Measurements from ENCODE around the gene NAB1. TPM values are rescaled to one million over a fixed set of nuclear protein-coding genes. Genes with fewer than 3 reads are reported as not detected.
A peak's percentile ranks its signal among the peaks of the same experiment; 100 is the strongest.

NAB1 gene
- total and polyA plus RNA-seq, 8 donors, result 7.2 to 23.4 (median 10.5) TPM

DNA sequence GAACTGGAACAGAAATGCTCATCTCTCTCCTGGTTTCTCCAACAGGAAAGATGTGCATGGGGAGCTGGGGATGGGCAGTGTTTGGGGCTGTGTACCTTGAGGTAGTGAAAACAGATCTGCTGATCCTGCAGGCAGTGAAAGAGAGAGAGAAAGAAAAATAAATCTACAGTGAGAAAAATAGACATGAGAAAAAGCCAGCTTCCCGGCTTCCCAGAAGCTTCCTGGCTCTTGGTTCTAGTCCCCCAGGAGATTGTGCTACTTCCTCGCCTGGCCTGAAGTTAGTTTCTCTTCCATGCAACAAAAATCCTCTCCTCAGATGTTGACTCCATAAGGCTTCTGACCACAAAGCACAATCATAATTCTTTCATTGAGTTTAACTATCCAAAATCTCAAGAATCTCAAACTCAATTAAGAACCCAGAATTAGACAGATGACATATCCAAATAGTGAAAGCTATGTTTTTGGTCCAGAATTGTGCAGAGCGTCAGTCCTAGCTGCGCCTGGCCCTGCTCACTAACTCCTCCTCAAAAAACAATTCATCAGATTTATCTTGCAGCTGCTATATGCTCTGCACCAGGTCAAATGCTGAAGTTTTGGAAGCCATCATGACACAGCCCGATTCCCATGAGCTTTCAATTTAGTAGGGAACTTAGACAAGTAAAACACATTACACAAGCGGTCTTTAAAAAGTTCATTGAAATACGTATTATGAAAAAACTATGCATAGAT is 20.1 kb upstream of the NAB1 start:
- FAIRE-seq, result no peak
- Histone ChIP-seq H3K27me3 (no peaks in the 10 kb centered on the region), H3K27ac (no peak overlapping the region), H3K9me3 (no peaks in the 10 kb centered on the region), H3K4me1 (no peaks in the 10 kb centered on the region), H3K4me3 (no peak overlapping the region), H3K36me3 (no peaks in the 10 kb centered on the region)
- ATAC-seq, result peak in 1 of 4 donors; percentile 11
- WGBS, 2 donors, result 89 to 90% methylated on average over 7 of the region's 7 CpGs
- intact Hi-C loops (cut with DNase I), result no loop called here
- no peak for DNase-seq
- TF ChIP-seq, protein P1, sequence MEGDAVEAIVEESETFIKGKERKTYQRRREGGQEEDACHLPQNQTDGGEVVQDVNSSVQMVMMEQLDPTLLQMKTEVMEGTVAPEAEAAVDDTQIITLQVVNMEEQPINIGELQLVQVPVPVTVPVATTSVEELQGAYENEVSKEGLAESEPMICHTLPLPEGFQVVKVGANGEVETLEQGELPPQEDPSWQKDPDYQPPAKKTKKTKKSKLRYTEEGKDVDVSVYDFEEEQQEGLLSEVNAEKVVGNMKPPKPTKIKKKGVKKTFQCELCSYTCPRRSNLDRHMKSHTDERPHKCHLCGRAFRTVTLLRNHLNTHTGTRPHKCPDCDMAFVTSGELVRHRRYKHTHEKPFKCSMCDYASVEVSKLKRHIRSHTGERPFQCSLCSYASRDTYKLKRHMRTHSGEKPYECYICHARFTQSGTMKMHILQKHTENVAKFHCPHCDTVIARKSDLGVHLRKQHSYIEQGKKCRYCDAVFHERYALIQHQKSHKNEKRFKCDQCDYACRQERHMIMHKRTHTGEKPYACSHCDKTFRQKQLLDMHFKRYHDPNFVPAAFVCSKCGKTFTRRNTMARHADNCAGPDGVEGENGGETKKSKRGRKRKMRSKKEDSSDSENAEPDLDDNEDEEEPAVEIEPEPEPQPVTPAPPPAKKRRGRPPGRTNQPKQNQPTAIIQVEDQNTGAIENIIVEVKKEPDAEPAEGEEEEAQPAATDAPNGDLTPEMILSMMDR (IDR thresholded peaks at IDR 0.05), result no peak

DNA sequence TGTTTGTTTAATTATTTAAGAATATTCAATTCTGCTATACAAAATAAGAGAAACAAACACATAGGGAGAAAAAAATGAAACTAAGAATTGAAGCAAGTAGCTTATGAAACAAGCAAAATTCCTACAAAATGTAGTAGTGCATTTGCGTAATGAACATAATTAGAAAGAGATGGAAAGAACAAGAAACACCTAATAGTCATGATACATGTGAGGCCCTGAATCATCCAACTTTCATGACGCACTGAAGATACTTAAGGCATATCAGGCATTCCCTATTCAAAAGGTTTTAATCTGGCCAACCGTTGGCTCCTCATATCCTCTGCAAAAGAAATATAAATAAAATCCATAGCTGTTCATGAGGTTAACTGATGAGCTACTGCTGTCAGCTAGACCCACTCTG is 14.5 kb upstream of the NAB1 start:
- Histone ChIP-seq H3K4me1 (no peaks in the 10 kb centered on the region), H3K27ac (no peak overlapping the region), H3K4me3 (no peak overlapping the region), H3K27me3 (no peaks in the 10 kb centered on the region), H3K36me3 (no peaks in the 10 kb centered on the region), H3K9me3 (no peaks in the 10 kb centered on the region)
- intact Hi-C loops (cut with DNase I), result no loop called here
- FAIRE-seq (no peak), ATAC-seq (no peak), DNase-seq (no peak)
- TF ChIP-seq, protein P1 (IDR thresholded peaks at IDR 0.05), result no peak
- 91 to 95% methylated on average over 3 of the region's 3 CpGs for WGBS, 2 donors

DNA sequence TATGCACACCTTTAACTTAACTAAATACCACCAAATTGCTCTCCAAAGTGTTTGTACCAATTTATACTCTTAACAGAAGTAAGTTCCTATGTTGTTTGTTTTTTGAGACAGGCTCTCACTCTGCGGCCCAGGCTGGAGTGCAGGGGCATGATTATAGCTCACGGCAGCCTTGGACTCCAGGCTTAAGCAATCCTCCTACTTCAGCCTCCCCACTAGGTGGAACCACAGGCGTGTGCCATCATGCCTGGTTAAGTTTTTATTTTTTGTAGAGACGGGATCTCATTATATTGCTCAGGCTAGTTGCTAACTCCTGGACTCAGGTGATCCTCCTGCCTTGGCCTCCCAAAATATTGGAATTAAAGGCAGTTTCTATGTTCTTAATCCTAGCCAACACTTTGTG is 13.1 kb upstream of the NAB1 start:
- intact Hi-C loops (cut with DNase I), result no loop called here
- H3K4me3 ChIP-seq, result no peak overlapping the region
- no peaks in the 10 kb centered on the region for H3K36me3 ChIP-seq
- FAIRE-seq, result no peak
- H3K27me3 ChIP-seq, result no peaks in the 10 kb centered on the region
- 96 to 97% methylated on average over 4 of the region's 4 CpGs for WGBS, 2 donors
- no peak for DNase-seq
- H3K27ac ChIP-seq, result no peak overlapping the region
- H3K4me1 ChIP-seq, result no peaks in the 10 kb centered on the region
- ATAC-seq, result no peak
- TF ChIP-seq, protein P1 (IDR thresholded peaks at IDR 0.05), result no peak
- H3K9me3 ChIP-seq, result no peaks in the 10 kb centered on the region

DNA sequence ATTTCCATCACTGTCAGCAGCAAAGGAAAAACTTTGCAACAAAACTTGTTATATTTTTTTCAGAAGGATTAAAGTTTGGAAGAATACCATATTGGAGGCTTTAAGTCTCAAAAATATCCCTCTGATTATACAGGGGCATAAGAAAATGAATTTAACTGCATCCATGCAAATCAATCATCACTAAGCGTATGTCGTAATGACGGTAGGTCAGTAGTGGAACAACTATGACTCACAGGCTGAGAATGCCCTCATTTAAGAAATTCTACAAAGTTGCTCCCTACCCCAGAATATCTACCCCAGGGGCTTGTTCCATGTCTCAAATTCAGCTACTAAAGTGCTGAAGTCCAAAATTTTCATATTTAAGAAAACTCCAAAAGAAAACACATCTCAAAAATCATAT is 12.5 kb upstream of the NAB1 start:
- no peak overlapping the region for H3K27ac ChIP-seq
- WGBS, 2 donors, result 75 to 78% methylated on average over 3 of the region's 3 CpGs
- no peak for FAIRE-seq

DNA sequence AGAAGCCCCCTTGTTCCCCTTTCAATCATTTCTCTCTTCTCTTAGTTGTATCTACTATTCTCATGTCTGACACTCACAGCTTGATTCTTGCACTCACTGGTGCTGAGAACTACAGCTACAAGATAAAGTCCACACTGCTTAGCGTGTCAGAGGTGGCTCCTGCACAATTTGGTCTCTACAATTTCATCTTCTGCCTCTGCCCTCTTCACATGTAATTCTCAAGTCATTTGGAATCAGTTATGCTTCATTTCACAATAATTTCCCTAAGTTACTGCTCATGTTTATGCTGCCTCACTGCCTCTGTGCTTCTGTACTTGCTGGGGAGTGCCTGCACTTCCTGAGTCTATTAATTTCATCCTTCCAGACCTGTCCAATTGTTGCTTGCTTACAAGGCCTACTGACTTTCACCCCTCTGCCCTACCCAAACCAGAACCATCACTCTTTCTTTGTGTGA is 11.6 kb upstream of the NAB1 start:
- DNase-seq, result no peak
- Histone ChIP-seq H3K27me3 (no peaks in the 10 kb centered on the region), H3K9me3 (no peaks in the 10 kb centered on the region), H3K4me3 (no peak overlapping the region), H3K36me3 (no peaks in the 10 kb centered on the region), H3K27ac (no peak overlapping the region), H3K4me1 (no peaks in the 10 kb centered on the region)
- 77 to 78% methylated on average over 1 of the region's 1 CpG for WGBS, 2 donors
- no peak for FAIRE-seq
- peak in 3 of 4 donors; percentile 39 to 77 (median 68) for ATAC-seq
- intact Hi-C loops (cut with DNase I), result no loop called here
- TF ChIP-seq, protein P1 (IDR thresholded peaks at IDR 0.05), result no peak

More for the DNA sequence above, 12.5 kb upstream of the NAB1 start:
- Histone ChIP-seq H3K36me3 (no peaks in the 10 kb centered on the region), H3K4me3 (no peak overlapping the region), H3K4me1 (no peaks in the 10 kb centered on the region), H3K27me3 (no peaks in the 10 kb centered on the region), H3K9me3 (no peaks in the 10 kb centered on the region)
- ATAC-seq (peak in 3 of 4 donors; percentile 27 to 71 (median 46)), DNase-seq (no peak)
- TF ChIP-seq, protein P1 (IDR thresholded peaks at IDR 0.05), result no peak
- intact Hi-C loops (cut with DNase I), result no loop called here
